HepG2 (cell line): ENCODE results near the gene ZNF77.
"Not testable (repeated sequence)": the region's sequence is repeated elsewhere in the genome, so short reads cannot be mapped to it uniquely, and the experiment has no call there.

Experiments
- CBFB ChIP-seq: sonication (generic); formaldehyde crosslinking; IDR thresholded peaks from 2 replicates; pipeline ENCODE4 v1.4.0; 2020; ENCODE audit warnings: missing genetic modification reagents
- FOXA3 ChIP-seq: IDR thresholded peaks from 2 replicates; pipeline ENCODE4 v1.6.1; 2016; ENCODE audit warnings: missing genetic modification reagents, missing compliant biosample characterization
- KMT2A ChIP-seq: sonication (generic); formaldehyde crosslinking; IDR thresholded peaks from 2 replicates; pipeline ENCODE4 v1.4.0; 2020; ENCODE audit warnings: missing genetic modification reagents
- MAX ChIP-seq: IDR thresholded peaks from 2 replicates; pipeline ENCODE4 v1.6.1; 2012; ENCODE audit warnings: inconsistent platforms
- ZC3H4 ChIP-seq: sonication (generic); formaldehyde crosslinking; IDR thresholded peaks from 2 replicates; pipeline ENCODE4 v1.4.0; 2020; ENCODE audit warnings: missing genetic modification reagents, borderline replicate concordance
- TF ChIP-seq, protein P1 (sequence below): sonication (generic); formaldehyde crosslinking; IDR thresholded peaks from 2 replicates; pipeline ENCODE4 v1.5.0; 2020; ENCODE audit warnings: mild to moderate bottlenecking, missing genetic modification reagents, moderate library complexity

GRCh38 chr19:2935863-2936262, 8.9 kb downstream of the ZNF77 start:
- TF ChIP-seq CBFB (CRISPR knock-in tag); KMT2A (CRISPR knock-in tag); ZC3H4 (CRISPR knock-in tag); MAX; FOXA3: not testable (repeated sequence)
- TF ChIP-seq, protein P1, sequence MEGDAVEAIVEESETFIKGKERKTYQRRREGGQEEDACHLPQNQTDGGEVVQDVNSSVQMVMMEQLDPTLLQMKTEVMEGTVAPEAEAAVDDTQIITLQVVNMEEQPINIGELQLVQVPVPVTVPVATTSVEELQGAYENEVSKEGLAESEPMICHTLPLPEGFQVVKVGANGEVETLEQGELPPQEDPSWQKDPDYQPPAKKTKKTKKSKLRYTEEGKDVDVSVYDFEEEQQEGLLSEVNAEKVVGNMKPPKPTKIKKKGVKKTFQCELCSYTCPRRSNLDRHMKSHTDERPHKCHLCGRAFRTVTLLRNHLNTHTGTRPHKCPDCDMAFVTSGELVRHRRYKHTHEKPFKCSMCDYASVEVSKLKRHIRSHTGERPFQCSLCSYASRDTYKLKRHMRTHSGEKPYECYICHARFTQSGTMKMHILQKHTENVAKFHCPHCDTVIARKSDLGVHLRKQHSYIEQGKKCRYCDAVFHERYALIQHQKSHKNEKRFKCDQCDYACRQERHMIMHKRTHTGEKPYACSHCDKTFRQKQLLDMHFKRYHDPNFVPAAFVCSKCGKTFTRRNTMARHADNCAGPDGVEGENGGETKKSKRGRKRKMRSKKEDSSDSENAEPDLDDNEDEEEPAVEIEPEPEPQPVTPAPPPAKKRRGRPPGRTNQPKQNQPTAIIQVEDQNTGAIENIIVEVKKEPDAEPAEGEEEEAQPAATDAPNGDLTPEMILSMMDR (CRISPR knock-in tag), result not testable (repeated sequence)
